HG03571 (cell line): ENCODE results near the gene CASQ2.

ENCODE experiments used
- ATAC-seq: cut with Tn5 transposase; IDR thresholded peaks from one replicate; pipeline ENCODE4 v1.9.1; 2021; ENCODE audit not compliant: unreplicated experiment

Gene CASQ2

DNA sequence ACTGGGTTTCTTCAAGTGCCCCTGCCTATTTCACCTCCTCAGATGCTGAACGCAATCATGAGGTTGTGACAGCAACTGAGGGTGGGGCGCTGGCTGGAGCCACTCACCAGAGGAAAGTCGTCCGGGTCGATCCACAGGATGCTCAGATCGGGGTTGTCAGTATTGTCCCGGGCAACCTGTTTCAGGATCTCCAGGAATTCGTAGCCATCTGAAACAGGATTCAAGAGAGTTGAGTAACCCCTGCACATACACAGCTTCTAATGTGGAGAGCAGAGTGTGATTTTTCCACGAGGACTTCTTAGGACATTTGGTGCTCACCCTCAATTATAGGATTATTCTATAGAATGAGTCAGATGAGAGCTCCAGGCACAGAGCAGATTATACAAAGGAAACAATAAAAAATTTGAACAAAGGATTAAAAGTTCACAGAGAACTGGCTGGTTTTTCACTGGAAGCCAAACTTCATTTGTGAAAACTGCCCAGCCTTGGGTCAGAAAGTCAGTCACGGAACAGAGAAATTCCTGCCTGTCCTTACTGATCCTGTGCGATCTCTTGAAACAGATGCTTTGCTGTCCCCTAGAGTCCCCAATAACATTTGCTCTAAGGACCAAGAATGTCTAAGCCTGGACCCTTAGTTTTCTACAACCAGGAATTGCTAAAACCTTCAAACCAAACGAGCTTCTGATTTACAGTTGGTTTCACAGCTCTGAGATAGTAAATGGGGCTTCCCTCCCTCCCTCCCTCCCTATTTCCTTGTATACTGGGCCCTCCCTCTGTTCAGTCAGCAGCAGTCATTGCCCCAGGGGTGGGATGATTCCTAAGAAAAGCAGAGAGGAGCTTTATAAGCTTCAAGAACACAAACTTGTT, 63.2 kb downstream of the CASQ2 start:
- no peak for ATAC-seq

- no peak for ATAC-seq
These were observed 65.6 kb downstream of the CASQ2 start for GRCh38 chr1:115702959-115703358.

GRCh38 chr1:115701090-115701489, 67.4 kb downstream of the CASQ2 start:
- ATAC-seq = no peak

DNA sequence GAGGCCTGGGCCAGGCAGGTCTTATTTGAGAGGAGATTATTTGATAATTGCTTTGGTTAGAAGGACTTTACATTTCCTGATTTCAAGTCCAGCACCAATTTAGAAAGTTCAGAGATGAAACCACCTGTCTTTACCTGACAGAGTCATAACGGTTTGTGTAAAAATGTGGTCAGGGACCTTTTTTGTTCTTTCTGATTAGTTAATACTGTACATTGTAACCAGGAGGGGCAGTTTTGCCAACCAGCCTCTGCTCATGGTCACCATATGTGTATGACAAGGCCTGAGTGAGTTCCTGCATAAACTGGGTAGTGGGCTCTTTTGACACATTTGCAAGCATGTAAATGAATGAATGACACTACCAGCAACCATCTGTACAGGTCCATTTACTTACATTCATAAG, 70.9 kb downstream of the CASQ2 start:
- ATAC-seq = no peak

- ATAC-seq = no peak
These were observed 73.7 kb downstream of the CASQ2 start for GRCh38 chr1:115694805-115695204.

GRCh38 chr1:115692224-115692623, 76.3 kb downstream of the CASQ2 start:
- ATAC-seq = no peak

DNA sequence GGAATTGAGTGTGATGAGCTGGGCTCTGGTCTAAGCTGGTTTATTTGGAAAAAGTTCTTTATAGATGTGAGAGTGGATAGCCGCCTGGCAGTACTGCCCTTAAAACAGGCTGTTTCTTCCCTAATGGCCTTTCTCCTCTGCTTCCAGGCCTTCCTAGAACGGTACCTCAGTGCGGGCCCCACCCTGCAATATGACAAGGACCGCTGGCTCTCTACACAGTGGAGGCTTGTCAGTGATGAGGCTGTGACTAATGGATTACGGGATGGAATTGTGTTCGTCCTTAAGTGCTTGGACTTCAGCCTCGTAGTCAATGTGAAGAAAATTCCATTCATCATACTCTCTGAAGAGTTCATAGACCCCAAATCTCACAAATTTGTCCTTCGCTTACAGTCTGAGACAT, 77.5 kb downstream of the CASQ2 start:
- ATAC-seq = no peak

GRCh38 chr1:115687744-115688143, 80.8 kb downstream of the CASQ2 start:
- ATAC-seq = no peak

DNA sequence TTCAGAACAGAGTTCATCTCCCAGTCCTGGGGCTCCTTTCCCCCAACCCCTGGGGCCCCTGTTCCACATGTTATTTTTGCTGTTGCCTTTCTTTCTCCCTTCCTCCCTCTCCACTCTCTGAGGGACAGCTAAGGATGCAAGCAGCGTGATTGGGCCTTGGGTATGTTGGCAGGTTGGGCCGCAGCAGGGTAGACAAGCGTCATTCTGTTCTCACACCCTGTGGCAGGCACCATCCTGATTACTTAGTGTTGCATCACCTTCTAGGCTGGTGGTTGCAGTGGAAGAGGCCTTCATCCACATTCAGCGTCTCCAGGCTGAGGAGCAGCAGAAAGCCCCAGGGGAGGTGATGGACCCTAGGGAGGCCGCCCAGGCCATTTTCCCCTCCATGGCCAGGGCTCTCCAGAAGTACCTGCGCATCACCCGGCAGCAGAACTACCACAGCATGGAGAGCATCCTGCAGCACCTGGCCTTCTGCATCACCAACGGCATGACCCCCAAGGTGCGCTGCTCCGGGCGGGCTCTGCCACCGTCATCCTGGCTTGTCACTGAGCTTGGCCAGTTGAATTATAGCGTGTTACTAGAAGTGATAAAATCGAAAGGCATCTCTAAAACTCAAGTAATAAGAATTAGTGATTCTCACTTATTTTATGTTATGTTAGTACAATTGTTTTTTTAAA, 83.3 kb downstream of the CASQ2 start:
- ATAC-seq = no peak

- no peak for ATAC-seq
These were observed 85.7 kb downstream of the CASQ2 start for GRCh38 chr1:115682792-115683191.

DNA sequence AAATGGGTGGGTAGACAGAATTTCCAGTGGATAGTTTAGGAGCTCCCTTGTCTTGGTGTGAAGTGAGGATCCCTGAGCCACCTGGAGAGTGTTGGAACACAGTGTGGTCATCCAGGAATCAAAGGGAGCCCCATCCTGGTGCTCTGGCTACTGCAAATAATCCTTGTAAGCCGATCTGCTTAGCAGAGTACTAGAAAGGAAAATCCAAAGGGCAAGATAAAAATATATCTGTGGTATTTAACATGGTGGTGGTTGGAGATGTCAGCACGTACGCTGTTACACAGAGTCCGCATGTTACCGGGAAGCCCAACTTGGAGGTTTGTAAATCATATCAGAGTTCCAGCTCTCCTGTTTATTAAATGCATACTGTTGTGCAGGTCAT, 87.8 kb downstream of the CASQ2 start:
- no peak for ATAC-seq

GRCh38 chr1:115679141-115679611, 89.3 kb downstream of the CASQ2 start:
- ATAC-seq = no peak

GRCh38 chr1:115678141-115678540, 90.4 kb downstream of the CASQ2 start:
- ATAC-seq = no peak

- ATAC-seq = no peak
These were observed 90.9 kb downstream of the CASQ2 start for GRCh38 chr1:115677565-115677964.

DNA sequence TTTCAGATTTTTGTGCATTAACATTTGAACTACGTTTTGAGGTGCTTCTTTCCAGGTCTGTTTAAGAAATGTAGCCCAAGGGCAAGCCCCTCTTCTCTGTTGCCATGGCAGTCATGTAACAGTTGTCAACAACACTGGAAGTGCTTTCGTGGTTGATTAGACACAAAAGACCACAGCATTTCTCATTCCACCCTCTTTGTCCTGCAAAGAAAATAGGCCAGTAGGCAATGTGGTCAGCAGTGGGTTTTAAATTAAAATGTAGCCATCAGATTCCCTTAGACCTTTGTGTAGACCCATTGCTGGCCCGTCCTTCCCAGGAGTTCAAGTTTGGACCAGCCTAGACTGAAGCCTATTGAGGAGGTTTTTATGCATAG, 91.3 kb downstream of the CASQ2 start:
- ATAC-seq = peak; percentile 47

- ATAC-seq = peak; percentile 9
These were observed 91.9 kb downstream of the CASQ2 start for GRCh38 chr1:115676498-115677181.

GRCh38 chr1:115672224-115673009, 96.1 kb downstream of the CASQ2 start:
- ATAC-seq = no peak

- no peak for ATAC-seq
These were observed 97.2 kb downstream of the CASQ2 start for GRCh38 chr1:115671176-115671934.

DNA sequence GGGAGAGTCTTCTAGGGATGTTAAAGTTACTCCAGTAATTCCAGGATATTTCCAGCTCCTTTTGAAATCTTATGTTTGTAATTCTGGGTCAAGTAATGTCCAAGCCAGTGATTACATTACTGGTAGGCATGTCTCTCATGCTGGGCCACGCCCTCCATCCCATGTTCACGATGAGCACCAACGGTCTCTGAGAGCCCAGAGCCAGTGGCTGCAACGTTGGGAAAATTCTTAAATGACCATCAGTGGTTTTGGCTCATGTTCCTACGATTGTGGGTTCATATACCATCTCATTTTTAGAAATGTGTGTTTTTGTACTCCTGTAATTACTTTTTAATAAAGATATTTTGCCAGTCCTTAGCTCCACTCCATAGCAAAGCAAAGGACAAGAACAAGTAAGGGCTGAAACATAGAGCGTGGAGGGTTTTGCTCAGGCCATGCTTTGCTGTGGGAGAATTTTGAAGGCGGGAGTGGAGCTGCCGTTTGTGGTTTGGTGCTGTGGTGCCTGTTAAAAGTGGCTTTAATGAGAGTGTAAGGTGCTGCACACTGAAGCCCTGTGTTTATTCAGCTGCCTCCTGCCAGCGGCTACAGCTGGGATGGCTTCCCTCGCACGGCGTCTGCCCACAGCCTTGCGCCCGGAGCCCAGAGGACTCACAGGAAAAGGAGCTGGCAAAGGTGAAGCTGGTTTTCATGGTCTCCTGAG, 97.9 kb downstream of the CASQ2 start:
- ATAC-seq = no peak

DNA sequence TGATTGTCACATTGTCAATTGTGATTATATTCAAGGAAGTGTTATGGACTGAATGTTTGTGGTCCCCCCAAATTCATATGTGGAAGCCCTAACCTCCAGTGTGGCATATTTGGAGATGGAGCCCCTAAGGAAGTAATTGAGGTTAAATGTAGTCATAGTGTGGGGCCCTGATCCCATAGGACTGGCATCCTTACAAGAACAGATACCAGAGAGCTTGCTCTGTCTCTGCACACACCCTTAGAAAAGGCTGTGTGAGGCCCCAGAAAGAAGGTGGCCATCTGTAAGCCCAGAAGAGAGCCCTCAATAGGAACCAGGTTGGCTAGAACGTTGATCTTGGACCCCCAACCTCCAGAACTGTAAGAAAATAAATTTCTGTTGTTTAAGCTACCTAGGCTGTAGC, 98.6 kb downstream of the CASQ2 start:
- ATAC-seq = no peak
